K562 (cell line): ENCODE data around the gene NTSR2.

Experiments
- CTCF ChIP-seq, 3 experiments: IDR thresholded peaks in 2 of 3; conservative IDR thresholded peaks in 1 of 3; 2 replicates each; pipeline ENCODE4 v1.5.1; 2011 to 2012; ENCODE audit warnings: low read length in 3 of 3, mild to moderate bottlenecking in 3 of 3, control low read depth in 2 of 3, improper control_type of control experiment in 1 of 3, inconsistent platforms in 1 of 3, low read depth in 1 of 3, mixed read lengths in 1 of 3, moderate library complexity in 1 of 3; ENCODE audit not compliant: insufficient read depth in 2 of 3
- HNRNPUL1 ChIP-seq: fragments of 200-400 bp; formaldehyde crosslinking; IDR thresholded peaks from 2 replicates; pipeline ENCODE4 v1.6.1; 2017; ENCODE audit warnings: low read length

DNA sequence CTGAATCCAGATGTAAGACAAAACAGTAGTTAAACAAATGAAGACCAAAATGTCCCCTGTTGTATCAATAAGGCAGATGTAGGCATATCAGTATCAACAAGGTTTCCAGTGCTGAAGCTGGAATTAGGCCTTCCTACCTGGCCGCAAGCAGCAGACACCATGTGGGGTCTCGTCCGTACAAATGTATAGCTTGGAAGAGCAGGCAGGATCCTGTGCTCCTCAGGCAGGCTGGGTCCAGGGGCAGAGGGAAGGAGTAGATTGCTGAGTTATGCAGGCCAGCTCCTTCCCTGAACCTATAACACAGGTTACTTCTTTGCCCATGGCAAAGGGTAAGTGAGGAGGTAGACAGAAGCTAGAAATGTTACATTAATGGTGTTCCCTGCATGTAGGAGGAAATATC, 23.5 kb downstream of the NTSR2 start:
- TF ChIP-seq HNRNPUL1 (no peak), CTCF (IDR thresholded peaks at IDR 0.05 in 2 of 3, conservative IDR thresholded peaks at IDR 0.05 in 1 of 3; ENCODE audit: insufficient read depth in 2 of 3, low read depth in 1 of 3, low read length in 3 of 3) (no peak)
